Suprapubic skin (tissue), 4 donors: ENCODE results near the gene MMUT. TPM values are rescaled to one million over a fixed set of nuclear protein-coding genes. Genes with fewer than 3 reads are reported as not detected.

Experiments
- DNase-seq, 2 donors: peaks; one replicate each; pipeline ENCODE4 v3.0.0-alpha.2; 2019; ENCODE audit warnings: low spot score in 2 of 2
- H3K27ac ChIP-seq: fragments of 200-600 bp; sonication (generic); one replicate; pipeline ENCODE4 v1.5.1; 2019
- H3K27me3 ChIP-seq: fragments of 200-600 bp; sonication (generic); one replicate; pipeline ENCODE4 v1.5.1; 2019
- H3K36me3 ChIP-seq: fragments of 200-600 bp; sonication (generic); one replicate; pipeline ENCODE4 v1.5.1; 2019
- H3K4me1 ChIP-seq: fragments of 200-600 bp; sonication (generic); one replicate; pipeline ENCODE4 v1.5.1; 2019
- H3K4me3 ChIP-seq: fragments of 200-600 bp; sonication (generic); one replicate; pipeline ENCODE4 v1.5.1; 2019; ENCODE audit warnings: mild to moderate bottlenecking
- H3K9me3 ChIP-seq: fragments of 200-600 bp; sonication (generic); one replicate; pipeline ENCODE4 v1.5.1; 2019
- CTCF ChIP-seq, 2 donors: fragments of 200-600 bp in 1 of 2; fragments of 450-650 bp in 1 of 2; sonication (generic) in 1 of 2; IDR thresholded peaks; one replicate each; pipeline ENCODE4 v1.5.1; 2016 to 2019; ENCODE audit warnings: antibody characterized with exemption in 2 of 2, mild to moderate bottlenecking in 1 of 2, moderate library complexity in 1 of 2
- EP300 ChIP-seq: sonication (generic); formaldehyde crosslinking; IDR thresholded peaks from one replicate; pipeline ENCODE4 v1.6.1; 2017; ENCODE audit warnings: antibody characterized with exemption
- POLR2A ChIP-seq, 2 donors: fragments of 450-650 bp; IDR thresholded peaks; one replicate each; pipeline ENCODE4 v1.6.1; 2017; ENCODE audit warnings: antibody characterized with exemption in 2 of 2, mild to moderate bottlenecking in 2 of 2, moderate library complexity in 2 of 2
- POLR2AphosphoS5 ChIP-seq, 3 donors: sonication (generic); formaldehyde crosslinking; IDR thresholded peaks; one replicate each; pipeline ENCODE4 v1.6.1; 2017; ENCODE audit warnings: antibody characterized with exemption in 3 of 3
- WGBS: methylation state at CpG from one replicate; pipeline ENCODE4 v1.1.5; 2018; 5-methylcytosine and 5-hydroxymethylcytosine counted together
- total RNA-seq, 4 donors: library from RNA; depleted of rRNA; stranded (reverse); fragments of >200 nt; gene quantifications; one replicate each; pipeline ENCODE4 v1.1.0, GENCODE V29; 2016

Gene MMUT
- total RNA-seq, 4 donors from 2014 or later = 10.9 to 17.9 (median 16.1) TPM

- DNase-seq = no peak
- Histone ChIP-seq H3K4me1 (peaks cover 9% of the 10 kb centered on the region), H3K9me3 (no peaks in the 10 kb centered on the region), H3K4me3 (no peak overlapping the region), H3K36me3 (peaks cover 4% of the 10 kb centered on the region), H3K27me3 (no peaks in the 10 kb centered on the region), H3K27ac (no peak overlapping the region)
- no peak for TF ChIP-seq POLR2AphosphoS5 (IDR thresholded peaks at IDR 0.05)
- no peak for TF ChIP-seq CTCF (IDR thresholded peaks at IDR 0.05)
- no peak for TF ChIP-seq EP300
- TF ChIP-seq POLR2A (IDR thresholded peaks at IDR 0.05) = no peak
- WGBS = 97% methylated on average over 9 of the region's 9 CpGs
These were observed 5.0 kb upstream of the MMUT start for GRCh38 chr6:49468042-49468441.

DNA sequence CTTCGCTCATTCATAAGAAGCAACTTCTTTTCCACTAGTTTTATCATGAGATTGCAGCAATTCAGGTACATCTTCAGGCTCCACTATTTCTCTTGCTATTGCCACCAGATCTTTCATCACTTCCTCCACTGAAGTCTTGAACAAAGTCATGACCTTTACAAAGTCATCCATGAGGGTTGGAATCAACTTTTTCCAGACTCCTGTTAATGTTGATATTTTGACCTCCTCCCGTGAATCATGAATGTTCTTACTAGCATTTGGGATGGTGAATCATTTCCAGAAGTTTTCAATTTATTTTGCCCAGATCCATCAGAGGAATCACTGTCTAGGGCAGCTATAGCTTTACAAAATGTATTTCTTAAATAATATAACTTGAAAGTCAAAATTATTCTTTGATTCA is 1.6 kb upstream of the MMUT start:
- Histone ChIP-seq H3K27ac (no peak overlapping the region), H3K4me3 (no peak overlapping the region), H3K9me3 (no peaks in the 10 kb centered on the region), H3K36me3 (no peaks in the 10 kb centered on the region), H3K27me3 (no peaks in the 10 kb centered on the region), H3K4me1 (peaks cover 35% of the 10 kb centered on the region)
- DNase-seq = no peak
- 92% methylated on average over 2 of the region's 2 CpGs for WGBS
- TF ChIP-seq POLR2AphosphoS5 (IDR thresholded peaks at IDR 0.05) (no peak), POLR2A (IDR thresholded peaks at IDR 0.05) (no peak), CTCF (IDR thresholded peaks at IDR 0.05) (no peak), EP300 (no peak)

DNA sequence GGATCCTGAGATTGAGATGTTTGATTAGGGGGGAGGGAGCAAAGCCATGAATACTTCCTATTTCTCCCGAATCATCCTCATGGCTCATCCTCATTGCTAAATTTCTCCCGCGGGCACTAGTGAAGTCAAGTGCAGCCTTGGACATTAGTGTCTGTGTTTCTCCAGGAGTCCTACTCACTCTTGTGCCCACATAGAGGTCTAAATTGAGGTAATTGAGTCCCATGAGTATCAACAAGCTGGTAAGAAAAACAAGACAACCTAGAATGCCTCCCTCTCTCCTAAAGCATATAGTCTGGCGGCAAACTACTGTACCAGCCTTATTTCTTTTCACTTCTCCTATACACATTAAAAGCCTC is 537 bp upstream of the MMUT start:
- no peaks in the 10 kb centered on the region for H3K27me3 ChIP-seq
- no peak for DNase-seq
- H3K9me3 ChIP-seq = no peaks in the 10 kb centered on the region
- H3K27ac ChIP-seq = peak overlapping the region; percentile 88
- peaks cover 38% of the 10 kb centered on the region for H3K4me1 ChIP-seq
- peak overlapping the region; percentile 77 for H3K4me3 ChIP-seq
- no peak for TF ChIP-seq EP300
- no peak for TF ChIP-seq POLR2A (IDR thresholded peaks at IDR 0.05)
- 0% methylated on average over 4 of the region's 4 CpGs for WGBS
- peaks cover 6% of the 10 kb centered on the region for H3K36me3 ChIP-seq

GRCh38 chr6:49462599-49462926 is 490 bp downstream of the MMUT start:
- H3K4me1 ChIP-seq = peaks cover 38% of the 10 kb centered on the region
- peak overlapping the region; percentile 88 for H3K27ac ChIP-seq
- H3K36me3 ChIP-seq = peaks cover 12% of the 10 kb centered on the region
- no peaks in the 10 kb centered on the region for H3K27me3 ChIP-seq
- DNase-seq = no peak
- peak overlapping the region; percentile 77 for H3K4me3 ChIP-seq
- H3K9me3 ChIP-seq = no peaks in the 10 kb centered on the region
- no peak for TF ChIP-seq CTCF (IDR thresholded peaks at IDR 0.05)
- TF ChIP-seq POLR2AphosphoS5 (IDR thresholded peaks at IDR 0.05) = no peak
- TF ChIP-seq EP300 = no peak
- no peak for TF ChIP-seq POLR2A (IDR thresholded peaks at IDR 0.05)
- WGBS = 4% methylated on average over 7 of the region's 7 CpGs

GRCh38 chr6:49462071-49462470 is 982 bp downstream of the MMUT start:
- no peak for TF ChIP-seq CTCF (IDR thresholded peaks at IDR 0.05)
- no peak for TF ChIP-seq EP300
- no peak for TF ChIP-seq POLR2A (IDR thresholded peaks at IDR 0.05)
- no peak for TF ChIP-seq POLR2AphosphoS5 (IDR thresholded peaks at IDR 0.05)
- H3K4me3 ChIP-seq = peak overlapping the region; percentile 77
- WGBS = 40% methylated on average over 3 of the region's 3 CpGs
- H3K27ac ChIP-seq = no peak overlapping the region
- no peaks in the 10 kb centered on the region for H3K9me3 ChIP-seq
- no peaks in the 10 kb centered on the region for H3K27me3 ChIP-seq
- peaks cover 38% of the 10 kb centered on the region for H3K4me1 ChIP-seq
- H3K36me3 ChIP-seq = peaks cover 17% of the 10 kb centered on the region
- DNase-seq = no peak

GRCh38 chr6:49457771-49458170 is 5.3 kb downstream of the MMUT start:
- Histone ChIP-seq H3K4me3 (no peak overlapping the region), H3K27ac (no peak overlapping the region), H3K9me3 (no peaks in the 10 kb centered on the region), H3K4me1 (peaks cover 29% of the 10 kb centered on the region), H3K36me3 (peaks cover 41% of the 10 kb centered on the region), H3K27me3 (no peaks in the 10 kb centered on the region)
- DNase-seq = no peak
- TF ChIP-seq EP300 (no peak), POLR2AphosphoS5 (IDR thresholded peaks at IDR 0.05) (no peak), POLR2A (IDR thresholded peaks at IDR 0.05) (no peak)
- 67% methylated on average over 4 of the region's 4 CpGs for WGBS
